Ovary (tissue), 3 donors: ENCODE results near the gene TRPM4.

Experiments used
- CTCF ChIP-seq, 3 donors: fragments of 450-650 bp in 2 of 3; fragments of 200-600 bp in 1 of 3; IDR thresholded peaks; one replicate each; pipeline versions ENCODE4 v1.5.1 to v1.8.0; 2016 to 2022; ENCODE audit warnings: antibody characterized with exemption in 3 of 3, mild to moderate bottlenecking in 1 of 3
- EP300 ChIP-seq: sonication (generic); formaldehyde crosslinking; IDR thresholded peaks from one replicate; pipeline ENCODE4 v1.6.1; 2017; ENCODE audit warnings: antibody characterized with exemption
- POLR2A ChIP-seq: fragments of 450-650 bp; IDR thresholded peaks from one replicate; pipeline ENCODE4 v1.6.1; 2017; ENCODE audit warnings: antibody characterized with exemption, mild to moderate bottlenecking, moderate library complexity
- donor health status: DM: no; HTN: no; CAD: no.

DNA sequence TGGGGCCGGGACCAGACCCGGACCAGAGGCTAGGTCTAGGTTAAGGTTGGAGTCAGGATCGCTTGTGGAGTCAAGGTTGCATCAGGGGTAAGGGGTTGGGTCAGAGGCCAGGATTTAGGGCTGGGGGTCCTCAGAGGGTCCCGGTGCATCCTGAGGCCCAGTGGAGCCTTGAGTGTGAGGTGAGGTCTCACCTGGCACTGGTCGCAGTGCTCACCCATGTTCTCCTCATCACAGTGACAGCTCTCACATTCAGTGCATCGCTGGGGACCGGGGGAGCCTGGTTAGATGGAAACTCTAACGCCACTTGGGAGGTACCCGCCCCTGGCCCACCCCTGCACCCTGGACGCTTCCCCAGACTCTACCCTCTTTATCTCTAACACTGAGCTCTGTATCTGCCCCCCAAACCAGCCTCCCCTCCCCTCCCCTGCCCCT lies 5.5 kb upstream of the TRPM4 start:
- TF ChIP-seq CTCF (IDR thresholded peaks at IDR 0.05): no peak
- no peak for TF ChIP-seq POLR2A
- TF ChIP-seq EP300: no peak
